ENCODE measurements around the gene CXCL8.

DNA sequence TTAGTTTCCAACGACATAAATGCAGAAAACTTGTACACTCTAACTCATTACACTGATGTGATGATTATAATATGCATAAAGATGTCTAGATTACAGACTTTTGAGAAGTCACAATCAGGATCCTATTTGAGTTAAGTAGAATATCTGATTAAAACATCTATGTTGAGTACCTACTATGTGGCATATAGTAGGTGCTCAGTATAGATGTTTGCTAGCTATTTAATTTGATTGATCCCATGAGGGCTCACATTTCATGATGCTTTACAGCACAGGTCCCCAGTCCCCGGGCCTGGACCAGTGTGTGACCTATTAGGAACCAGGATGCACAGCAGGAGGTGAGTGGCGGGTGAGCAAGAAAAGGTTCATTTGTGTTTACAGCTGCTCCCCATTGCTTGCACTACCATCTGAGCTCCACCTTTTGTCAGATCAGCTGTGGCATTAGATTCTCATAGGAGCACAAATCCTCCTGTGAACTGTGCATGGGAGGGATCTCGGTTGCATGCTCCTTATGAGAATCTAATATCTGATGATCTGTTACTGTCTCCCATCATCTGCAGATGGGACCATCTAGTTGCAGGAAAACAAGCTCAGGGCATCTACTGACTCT lies 33.0 kb upstream of the CXCL8 start:
- TF ChIP-seq POLR2AphosphoS5 (IDR thresholded peaks at IDR 0.05), result no peak
- TF ChIP-seq POLR2A (IDR thresholded peaks at IDR 0.05), result no peak
- TF ChIP-seq, protein P1, sequence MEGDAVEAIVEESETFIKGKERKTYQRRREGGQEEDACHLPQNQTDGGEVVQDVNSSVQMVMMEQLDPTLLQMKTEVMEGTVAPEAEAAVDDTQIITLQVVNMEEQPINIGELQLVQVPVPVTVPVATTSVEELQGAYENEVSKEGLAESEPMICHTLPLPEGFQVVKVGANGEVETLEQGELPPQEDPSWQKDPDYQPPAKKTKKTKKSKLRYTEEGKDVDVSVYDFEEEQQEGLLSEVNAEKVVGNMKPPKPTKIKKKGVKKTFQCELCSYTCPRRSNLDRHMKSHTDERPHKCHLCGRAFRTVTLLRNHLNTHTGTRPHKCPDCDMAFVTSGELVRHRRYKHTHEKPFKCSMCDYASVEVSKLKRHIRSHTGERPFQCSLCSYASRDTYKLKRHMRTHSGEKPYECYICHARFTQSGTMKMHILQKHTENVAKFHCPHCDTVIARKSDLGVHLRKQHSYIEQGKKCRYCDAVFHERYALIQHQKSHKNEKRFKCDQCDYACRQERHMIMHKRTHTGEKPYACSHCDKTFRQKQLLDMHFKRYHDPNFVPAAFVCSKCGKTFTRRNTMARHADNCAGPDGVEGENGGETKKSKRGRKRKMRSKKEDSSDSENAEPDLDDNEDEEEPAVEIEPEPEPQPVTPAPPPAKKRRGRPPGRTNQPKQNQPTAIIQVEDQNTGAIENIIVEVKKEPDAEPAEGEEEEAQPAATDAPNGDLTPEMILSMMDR (IDR thresholded peaks at IDR 0.05 in 8 of 11, conservative IDR thresholded peaks at IDR 0.05 in 3 of 11), result no peak

Measured in spleen (tissue), 7 donors.